ENCODE results near the gene COL26A1.
"Not testable (repeated sequence)": the region's sequence is repeated elsewhere in the genome, so short reads cannot be mapped to it uniquely, and the experiment has no call there.

The COL26A1 gene

GRCh38 chr7:101436221-101436735 lies 73.6 kb downstream of the COL26A1 start:
- H3K4me3 ChIP-seq (ENCODE audit: low read depth, low read length): no peak overlapping the region

- H3K4me3 ChIP-seq (ENCODE audit: low read depth, low read length): no peak overlapping the region
Observed at GRCh38 chr7:101436857-101437576, 74.3 kb downstream of the COL26A1 start.

- no peak overlapping the region for H3K4me3 ChIP-seq (ENCODE audit: low read depth, low read length)
Observed at GRCh38 chr7:101441890-101442289, 79.2 kb downstream of the COL26A1 start.

GRCh38 chr7:101442426-101443070 lies 79.9 kb downstream of the COL26A1 start:
- H3K4me3 ChIP-seq (ENCODE audit: low read depth, low read length): no peak overlapping the region

- no peak overlapping the region for H3K4me3 ChIP-seq (ENCODE audit: low read depth, low read length)
Observed at GRCh38 chr7:101450064-101450463, 87.4 kb downstream of the COL26A1 start.

- H3K4me3 ChIP-seq (ENCODE audit: low read depth, low read length): no peak overlapping the region
Observed at GRCh38 chr7:101453617-101454016, 90.9 kb downstream of the COL26A1 start.

GRCh38 chr7:101457001-101457750 lies 94.5 kb downstream of the COL26A1 start:
- no peak overlapping the region for H3K4me3 ChIP-seq (ENCODE audit: low read depth, low read length)

- H3K4me3 ChIP-seq (ENCODE audit: low read depth, low read length): no peak overlapping the region
Observed at GRCh38 chr7:101465131-101465530, 102.5 kb downstream of the COL26A1 start.

- H3K4me3 ChIP-seq (ENCODE audit: low read depth, low read length): no peak overlapping the region
Observed at GRCh38 chr7:101465576-101466196, 103.0 kb downstream of the COL26A1 start.

- no peak overlapping the region for H3K4me3 ChIP-seq (ENCODE audit: low read depth, low read length)
Observed at GRCh38 chr7:101466871-101467270, 104.2 kb downstream of the COL26A1 start.

GRCh38 chr7:101468546-101469275 lies 106.0 kb downstream of the COL26A1 start:
- H3K4me3 ChIP-seq (ENCODE audit: low read depth, low read length): no peak overlapping the region

- H3K4me3 ChIP-seq (ENCODE audit: low read depth, low read length): no peak overlapping the region
Observed at GRCh38 chr7:101470668-101471487, 108.2 kb downstream of the COL26A1 start.

GRCh38 chr7:101474178-101474577 lies 111.5 kb downstream of the COL26A1 start:
- H3K4me3 ChIP-seq (ENCODE audit: low read depth, low read length): no peak overlapping the region

GRCh38 chr7:101475691-101476090 lies 113.0 kb downstream of the COL26A1 start:
- not testable (repeated sequence) for H3K4me3 ChIP-seq (ENCODE audit: low read depth, low read length)

- H3K4me3 ChIP-seq (ENCODE audit: low read depth, low read length): no peak overlapping the region
Observed at GRCh38 chr7:101479217-101479616, 116.5 kb downstream of the COL26A1 start.

GRCh38 chr7:101486056-101486432 lies 123.4 kb downstream of the COL26A1 start:
- not testable (repeated sequence) for H3K4me3 ChIP-seq (ENCODE audit: low read depth, low read length)

GRCh38 chr7:101486433-101487104 lies 123.9 kb downstream of the COL26A1 start:
- H3K4me3 ChIP-seq (ENCODE audit: low read depth, low read length): no peak overlapping the region

GRCh38 chr7:101487105-101487458 lies 124.4 kb downstream of the COL26A1 start:
- H3K4me3 ChIP-seq (ENCODE audit: low read depth, low read length): no peak overlapping the region

GRCh38 chr7:101487753-101488152 lies 125.1 kb downstream of the COL26A1 start:
- H3K4me3 ChIP-seq (ENCODE audit: low read depth, low read length): no peak overlapping the region
